ENCODE results near the gene RABL2A.
"Not testable (repeated sequence)": the region's sequence is repeated elsewhere in the genome, so short reads cannot be mapped to it uniquely, and the experiment has no call there.

The RABL2A gene

DNA sequence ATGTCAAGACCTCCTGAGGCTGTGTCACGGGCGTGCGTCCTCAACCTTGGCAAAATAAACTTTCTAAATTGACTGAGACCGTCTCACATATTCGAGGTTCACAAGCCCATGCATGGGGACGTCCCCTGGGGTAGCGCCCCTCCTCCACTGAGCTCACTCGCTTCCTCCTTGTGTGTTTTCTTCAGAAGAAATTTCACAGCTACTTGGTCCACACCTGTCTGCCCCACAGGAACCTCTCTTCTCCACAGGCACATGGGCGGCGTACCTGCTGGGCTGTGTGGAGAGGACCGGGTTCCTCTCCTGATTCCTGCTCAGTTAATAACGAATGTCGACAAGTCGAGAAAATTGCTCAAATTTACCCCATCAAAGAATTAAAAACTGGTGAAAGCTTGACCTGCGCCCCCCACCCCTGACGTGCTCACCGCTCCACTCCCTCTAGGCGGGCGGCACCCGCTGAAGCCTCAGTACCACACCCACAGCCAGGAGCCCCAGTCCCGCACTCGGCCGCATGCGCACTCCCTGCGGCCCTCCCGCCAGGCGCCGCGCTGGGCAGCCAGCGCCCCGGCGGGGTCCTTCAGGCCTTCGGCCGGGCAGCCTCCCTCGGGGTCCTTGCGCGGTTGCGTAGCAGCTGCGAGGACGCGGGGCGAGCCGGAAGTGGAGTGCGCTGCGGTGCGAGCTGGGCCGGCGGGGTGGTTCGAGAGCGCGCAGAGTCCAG is at the start of gene RABL2A:
Gene RABL2A (plus strand): TSS at position 651 of the 715 bp plus-strand sequence. CDS start 1,341 bp downstream, outside the sequence.
- DNase-seq (ENCODE audit: low read depth, low spot score), result peak; percentile 58

DNA sequence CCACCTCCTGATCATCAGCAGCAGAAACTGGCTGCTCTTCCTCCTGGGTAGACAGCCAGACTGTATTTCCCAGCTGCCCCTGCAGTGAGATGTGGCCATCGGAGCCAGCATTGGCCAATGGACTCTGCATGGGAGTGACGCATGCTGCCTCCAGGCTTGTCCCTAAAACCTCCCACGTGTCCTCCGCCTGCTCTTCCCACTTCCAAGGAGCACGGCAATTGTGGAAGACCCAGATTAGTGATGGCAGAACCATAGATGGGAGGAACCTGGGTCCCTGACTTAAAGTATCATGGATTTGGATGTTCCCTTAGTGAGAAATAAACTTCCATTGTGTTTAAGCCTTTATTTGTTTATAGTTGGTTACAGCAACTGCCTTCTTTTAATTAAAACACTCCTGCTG is 48.6 kb upstream of the RABL2A start:
- not testable (repeated sequence) for DNase-seq (ENCODE audit: low read depth, low spot score)

DNA sequence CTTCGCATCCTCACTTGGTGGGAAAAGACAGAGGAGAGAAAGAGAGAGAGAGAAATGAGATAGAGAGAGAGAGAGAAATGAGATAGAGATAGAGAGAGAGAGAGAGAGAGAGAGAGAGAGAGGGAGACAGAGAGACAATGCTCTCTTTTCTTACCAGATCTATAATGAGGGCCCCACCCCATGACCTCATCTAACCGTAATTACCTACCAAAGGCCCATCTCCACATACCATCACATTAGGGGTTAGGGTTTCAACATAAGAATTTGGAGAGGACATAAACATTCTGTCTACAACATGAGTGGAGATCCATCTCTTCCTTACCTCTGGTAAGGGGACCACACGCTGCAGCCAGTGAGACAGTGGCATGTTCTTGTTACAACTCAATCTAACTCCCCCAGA is 44.6 kb upstream of the RABL2A start:
- DNase-seq (ENCODE audit: low read depth, low spot score), result not testable (repeated sequence)

DNA sequence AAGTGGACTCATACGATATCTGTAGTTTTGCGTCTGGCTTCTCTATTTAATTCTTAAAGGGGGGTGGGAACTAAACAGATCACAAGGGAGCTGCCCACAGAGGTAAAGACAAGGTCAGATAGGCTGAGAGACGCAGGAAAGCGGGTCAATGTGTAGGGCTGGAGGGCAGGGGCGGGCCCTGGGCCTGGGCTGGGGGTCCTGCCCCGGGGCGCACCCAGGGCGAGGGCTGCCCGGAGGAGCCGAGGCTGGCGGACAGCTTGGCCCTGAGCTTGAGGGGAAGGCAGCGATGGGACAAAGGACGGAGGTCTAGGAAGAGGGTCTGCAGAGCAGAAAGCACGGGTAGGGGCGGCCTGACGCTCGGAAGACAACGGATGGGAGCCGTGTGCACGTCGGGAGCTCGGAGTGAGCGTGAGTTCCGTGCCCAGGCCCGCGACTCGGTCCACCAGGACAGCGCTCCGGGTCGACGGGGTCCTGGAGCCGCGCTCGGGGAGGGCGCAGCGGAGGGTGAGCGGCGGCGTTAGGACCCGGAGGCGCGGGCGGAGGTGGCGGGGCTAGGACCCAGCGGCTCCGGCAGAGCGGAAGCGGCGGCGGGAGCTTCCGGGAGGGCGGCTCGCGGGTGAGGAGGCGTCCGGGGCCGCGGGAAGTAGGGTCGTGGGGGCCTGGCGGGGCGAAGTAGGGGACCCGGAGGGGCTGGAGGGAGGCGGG is 43.4 kb upstream of the RABL2A start:
- peak; percentile 57 for DNase-seq (ENCODE audit: low read depth, low spot score)

GRCh38 chr2:113584311-113585092 is 42.6 kb upstream of the RABL2A start:
- not testable (repeated sequence) for DNase-seq (ENCODE audit: low read depth, low spot score)

- DNase-seq (ENCODE audit: low read depth, low spot score), result peak; percentile 35
These were observed 39.9 kb upstream of the RABL2A start for GRCh38 chr2:113587201-113587600.

- not testable (repeated sequence) for DNase-seq (ENCODE audit: low read depth, low spot score)
These were observed 37.5 kb upstream of the RABL2A start for GRCh38 chr2:113589591-113589990.

GRCh38 chr2:113591926-113592325 is 35.1 kb upstream of the RABL2A start:
- DNase-seq (ENCODE audit: low read depth, low spot score), result not testable (repeated sequence)

DNA sequence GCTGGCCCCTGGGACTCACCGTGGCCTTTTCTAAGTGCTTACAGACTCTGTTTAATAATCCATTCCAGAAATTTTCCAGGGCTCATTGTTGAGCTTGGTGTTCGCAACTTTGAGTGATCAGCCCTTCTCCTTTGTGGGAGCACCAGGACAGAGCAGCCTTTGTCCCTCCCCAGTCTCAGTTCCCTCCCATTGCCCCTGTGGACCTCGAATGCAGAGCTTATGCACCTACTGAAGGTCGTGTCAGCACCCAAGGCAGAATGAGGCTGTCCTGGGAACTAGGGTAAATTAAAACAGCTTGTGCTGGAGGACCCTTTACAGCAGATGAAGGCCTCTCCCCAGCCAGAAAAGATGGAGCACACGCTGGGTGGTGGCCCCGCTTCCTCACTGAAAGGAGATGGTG is 33.8 kb upstream of the RABL2A start:
- not testable (repeated sequence) for DNase-seq (ENCODE audit: low read depth, low spot score)

- DNase-seq (ENCODE audit: low read depth, low spot score), result not testable (repeated sequence)
These were observed 31.3 kb upstream of the RABL2A start for GRCh38 chr2:113595725-113596124.

GRCh38 chr2:113597164-113597563 is 29.9 kb upstream of the RABL2A start:
- not testable (repeated sequence) for DNase-seq (ENCODE audit: low read depth, low spot score)

- not testable (repeated sequence) for DNase-seq (ENCODE audit: low read depth, low spot score)
These were observed 29.5 kb upstream of the RABL2A start for GRCh38 chr2:113597572-113597971.

DNA sequence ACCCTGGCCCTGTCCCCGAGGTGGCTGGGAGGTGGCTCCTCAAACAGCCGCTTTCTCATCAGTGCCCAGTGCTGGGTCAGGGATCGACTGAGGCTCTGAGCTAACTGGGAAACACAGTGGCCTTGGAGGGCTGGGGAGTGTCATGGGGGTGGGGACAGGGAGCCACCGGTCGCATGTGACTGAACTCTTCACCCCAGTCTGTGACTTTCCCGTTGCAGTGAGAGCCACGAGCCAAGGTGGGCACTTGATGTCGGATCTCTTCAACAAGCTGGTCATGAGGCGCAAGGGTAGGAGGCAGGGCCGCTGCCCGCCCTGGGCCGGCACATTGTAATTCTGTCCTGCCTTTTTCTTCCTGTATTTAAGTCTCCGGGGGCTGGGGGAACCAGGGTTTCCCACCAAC is 28.9 kb upstream of the RABL2A start:
- not testable (repeated sequence) for DNase-seq (ENCODE audit: low read depth, low spot score)

- not testable (repeated sequence) for DNase-seq (ENCODE audit: low read depth, low spot score)
These were observed 28.3 kb upstream of the RABL2A start for GRCh38 chr2:113598738-113599137.

- DNase-seq (ENCODE audit: low read depth, low spot score), result not testable (repeated sequence)
These were observed 27.9 kb upstream of the RABL2A start for GRCh38 chr2:113599208-113599607.

DNA sequence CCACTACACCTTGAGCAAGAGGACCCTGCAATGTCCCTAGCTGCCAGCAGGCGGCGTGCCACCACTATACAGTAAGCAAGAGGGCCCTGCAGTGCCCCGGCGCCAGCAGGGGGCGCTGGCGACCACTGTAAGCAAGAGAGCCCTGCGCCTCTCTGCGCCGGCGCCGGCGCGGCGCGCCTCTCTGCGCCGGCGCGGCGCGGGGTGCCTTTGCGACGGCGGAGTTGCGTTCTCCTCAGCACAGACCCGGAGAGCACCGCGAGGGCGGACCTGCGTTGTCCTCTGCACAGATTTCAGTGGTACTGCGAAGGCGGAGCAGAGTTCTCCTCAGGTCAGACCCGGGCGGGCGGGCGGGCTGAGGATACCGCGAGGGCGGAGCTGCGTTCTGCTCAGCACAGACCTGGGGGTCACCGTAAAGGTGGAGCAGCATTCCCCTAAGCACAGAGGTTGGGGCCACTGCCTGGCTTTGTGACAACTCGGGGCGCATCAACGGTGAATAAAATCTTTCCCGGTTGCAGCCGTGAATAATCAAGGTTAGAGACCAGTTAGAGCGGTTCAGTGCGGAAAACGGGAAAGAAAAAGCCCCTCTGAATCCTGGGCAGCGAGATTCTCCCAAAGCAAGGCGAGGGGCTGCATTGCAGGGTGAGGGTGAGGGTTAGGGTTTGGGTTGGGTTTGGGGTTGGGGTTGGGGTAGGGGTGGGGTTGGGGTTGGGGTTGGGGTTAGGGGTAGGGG is 24.9 kb upstream of the RABL2A start:
- not testable (repeated sequence) for DNase-seq (ENCODE audit: low read depth, low spot score)

- DNase-seq (ENCODE audit: low read depth, low spot score), result no peak
These were observed 24.1 kb upstream of the RABL2A start for GRCh38 chr2:113602869-113603466.

DNA sequence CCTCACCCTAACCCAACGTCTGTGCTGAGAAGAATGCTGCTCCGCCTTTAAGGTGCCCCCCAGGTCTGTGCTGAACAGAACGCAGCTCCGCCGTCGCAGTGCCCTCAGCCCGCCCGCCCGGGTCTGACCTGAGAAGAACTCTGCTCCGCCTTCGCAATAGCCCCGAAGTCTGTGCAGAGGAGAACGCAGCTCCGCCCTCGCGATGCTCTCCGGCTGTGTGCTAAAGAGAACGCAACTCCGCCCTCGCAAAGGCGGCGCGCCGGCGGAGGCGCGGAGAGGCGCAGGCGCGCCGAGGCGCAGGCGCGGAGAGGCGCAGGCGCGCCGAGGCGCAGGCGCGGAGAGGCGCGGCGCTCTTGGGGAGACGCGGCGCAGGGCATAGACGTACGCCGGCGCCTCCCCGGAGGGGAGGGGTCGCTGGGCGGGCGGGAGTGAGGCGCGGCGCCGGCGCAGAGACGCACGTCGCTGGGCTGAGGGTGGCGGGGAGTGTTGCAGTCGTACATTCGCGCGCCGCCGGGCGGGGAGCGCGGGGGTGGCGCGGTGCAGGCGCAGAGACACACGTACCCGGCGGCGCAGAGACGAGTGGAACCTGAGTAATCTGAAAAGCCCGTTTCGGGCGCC is 23.5 kb upstream of the RABL2A start:
- DNase-seq (ENCODE audit: low read depth, low spot score), result peak; percentile 70

- DNase-seq (ENCODE audit: low read depth, low spot score), result peak; percentile 83
These were observed 23.0 kb upstream of the RABL2A start for GRCh38 chr2:113604085-113604477.

GRCh38 chr2:113604661-113605060 is 22.4 kb upstream of the RABL2A start:
- not testable (repeated sequence) for DNase-seq (ENCODE audit: low read depth, low spot score)

DNA sequence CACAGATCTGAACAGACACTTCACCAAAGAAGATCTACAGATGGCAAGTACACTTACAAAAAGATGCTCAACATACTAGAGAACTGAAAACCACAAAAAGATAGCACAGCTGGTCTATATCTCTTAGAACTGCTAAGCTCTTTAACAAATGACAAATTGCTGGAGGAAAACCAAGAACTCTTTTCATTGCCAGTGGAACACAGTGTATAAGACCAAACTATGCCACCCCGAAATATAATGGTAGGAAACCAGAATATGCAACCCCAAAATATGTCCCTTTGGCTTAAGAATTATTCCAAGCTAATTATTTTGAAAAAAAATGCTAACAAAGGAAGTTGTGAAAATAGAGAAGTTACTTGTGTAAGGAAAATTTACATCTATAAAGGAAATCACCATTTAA is 21.0 kb upstream of the RABL2A start:
- DNase-seq (ENCODE audit: low read depth, low spot score), result not testable (repeated sequence)
